Measurements from ENCODE around the gene TEX2.

TEX2 gene, protein sequence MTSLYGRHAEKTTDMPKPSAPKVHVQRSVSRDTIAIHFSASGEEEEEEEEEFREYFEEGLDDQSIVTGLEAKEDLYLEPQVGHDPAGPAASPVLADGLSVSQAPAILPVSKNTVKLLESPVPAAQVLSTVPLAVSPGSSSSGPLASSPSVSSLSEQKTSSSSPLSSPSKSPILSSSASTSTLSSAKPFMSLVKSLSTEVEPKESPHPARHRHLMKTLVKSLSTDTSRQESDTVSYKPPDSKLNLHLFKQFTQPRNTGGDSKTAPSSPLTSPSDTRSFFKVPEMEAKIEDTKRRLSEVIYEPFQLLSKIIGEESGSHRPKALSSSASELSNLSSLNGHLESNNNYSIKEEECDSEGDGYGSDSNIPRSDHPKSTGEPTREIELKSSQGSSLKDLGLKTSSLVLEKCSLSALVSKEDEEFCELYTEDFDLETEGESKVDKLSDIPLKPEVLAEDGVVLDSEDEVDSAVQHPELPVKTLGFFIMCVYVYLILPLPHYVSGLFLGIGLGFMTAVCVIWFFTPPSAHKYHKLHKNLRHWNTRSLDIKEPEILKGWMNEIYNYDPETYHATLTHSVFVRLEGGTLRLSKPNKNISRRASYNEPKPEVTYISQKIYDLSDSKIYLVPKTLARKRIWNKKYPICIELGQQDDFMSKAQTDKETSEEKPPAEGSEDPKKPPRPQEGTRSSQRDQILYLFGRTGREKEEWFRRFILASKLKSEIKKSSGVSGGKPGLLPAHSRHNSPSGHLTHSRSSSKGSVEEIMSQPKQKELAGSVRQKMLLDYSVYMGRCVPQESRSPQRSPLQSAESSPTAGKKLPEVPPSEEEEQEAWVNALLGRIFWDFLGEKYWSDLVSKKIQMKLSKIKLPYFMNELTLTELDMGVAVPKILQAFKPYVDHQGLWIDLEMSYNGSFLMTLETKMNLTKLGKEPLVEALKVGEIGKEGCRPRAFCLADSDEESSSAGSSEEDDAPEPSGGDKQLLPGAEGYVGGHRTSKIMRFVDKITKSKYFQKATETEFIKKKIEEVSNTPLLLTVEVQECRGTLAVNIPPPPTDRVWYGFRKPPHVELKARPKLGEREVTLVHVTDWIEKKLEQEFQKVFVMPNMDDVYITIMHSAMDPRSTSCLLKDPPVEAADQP

DNA sequence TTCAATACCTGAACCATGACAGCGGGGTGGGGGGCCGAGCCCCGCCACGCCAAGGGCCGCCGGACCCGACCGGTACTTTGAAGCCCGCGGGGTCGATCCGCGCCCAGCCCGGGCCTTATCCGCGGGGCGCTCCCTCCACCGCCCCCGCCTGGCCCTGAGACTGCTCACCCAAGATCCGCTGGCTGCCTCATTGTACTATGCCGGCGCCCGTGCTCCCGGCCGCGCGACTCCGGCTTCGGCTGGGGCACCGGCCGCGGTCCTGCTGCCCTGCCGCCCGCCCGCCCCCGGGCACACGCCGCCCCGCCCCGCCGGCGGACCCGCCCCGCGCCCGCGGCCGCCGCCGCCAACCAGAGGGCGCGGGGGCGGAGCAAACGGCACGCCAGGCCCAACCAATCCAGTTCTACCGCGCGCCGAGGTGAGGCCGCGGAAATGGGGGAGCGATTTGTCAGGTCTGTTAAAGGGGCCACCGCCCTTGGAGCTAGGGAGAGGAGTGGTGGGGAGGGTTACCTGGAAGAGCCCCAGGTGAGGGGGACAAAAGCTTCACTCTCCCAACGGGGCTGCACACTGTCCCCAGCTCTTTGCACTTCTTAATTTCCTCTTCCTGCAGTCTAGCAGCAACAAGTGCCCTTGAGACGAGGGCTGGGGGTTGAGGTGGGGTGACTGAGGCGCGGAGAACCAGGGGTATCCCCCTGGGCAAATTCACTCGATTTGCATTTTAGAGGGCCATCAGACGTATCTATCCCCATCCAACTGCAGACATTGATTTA, at the start of gene TEX2:
TEX2 (minus strand) TSS at position 261 of the 767 bp plus-strand sequence. CDS start 49,043 bp downstream, outside the sequence.
- DNase-seq (ENCODE audit: low spot score): peak; percentile 89
- Mint-ChIP-seq H3K4me1 (ENCODE audit: low read depth) (peaks cover 27% of the 10 kb centered on the region), H3K27me3 (ENCODE audit: low read depth) (peaks cover 15% of the 10 kb centered on the region), H3K9me3 (no peaks in the 10 kb centered on the region), H3K4me3 (peak within 1 kb of the TSS; percentile 88), H3K27ac (peak within 1 kb of the TSS; percentile 94), H3K36me3 (ENCODE audit: low read depth) (no peaks in the 10 kb centered on the region)

DNA sequence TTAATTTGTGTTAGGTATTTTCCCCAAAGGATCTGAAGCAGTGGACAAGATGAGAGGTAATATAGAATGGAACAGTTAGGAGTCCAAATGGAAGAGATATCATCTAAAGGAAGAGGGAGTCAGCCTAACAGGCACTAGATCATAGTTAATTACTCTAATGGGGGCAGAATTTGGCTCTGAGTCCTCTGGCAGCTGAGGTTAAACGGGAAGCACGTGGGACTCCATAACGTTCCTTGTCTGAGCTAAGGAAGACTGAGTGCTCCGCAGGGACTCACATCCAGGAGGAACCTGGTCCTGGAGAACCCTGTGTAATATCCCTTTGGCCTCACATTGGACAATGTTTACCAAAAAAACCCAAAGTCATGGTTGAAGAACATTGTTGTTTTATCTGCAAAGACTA, 46.6 kb upstream of the TEX2 start:
- Mint-ChIP-seq H3K27ac (no peak overlapping the region), H3K4me1 (ENCODE audit: low read depth) (peaks cover 1% of the 10 kb centered on the region), H3K36me3 (ENCODE audit: low read depth) (no peaks in the 10 kb centered on the region), H3K27me3 (ENCODE audit: low read depth) (peaks cover 3% of the 10 kb centered on the region), H3K9me3 (no peaks in the 10 kb centered on the region), H3K4me3 (no peak overlapping the region)
- no peak for DNase-seq (ENCODE audit: low spot score)

DNA sequence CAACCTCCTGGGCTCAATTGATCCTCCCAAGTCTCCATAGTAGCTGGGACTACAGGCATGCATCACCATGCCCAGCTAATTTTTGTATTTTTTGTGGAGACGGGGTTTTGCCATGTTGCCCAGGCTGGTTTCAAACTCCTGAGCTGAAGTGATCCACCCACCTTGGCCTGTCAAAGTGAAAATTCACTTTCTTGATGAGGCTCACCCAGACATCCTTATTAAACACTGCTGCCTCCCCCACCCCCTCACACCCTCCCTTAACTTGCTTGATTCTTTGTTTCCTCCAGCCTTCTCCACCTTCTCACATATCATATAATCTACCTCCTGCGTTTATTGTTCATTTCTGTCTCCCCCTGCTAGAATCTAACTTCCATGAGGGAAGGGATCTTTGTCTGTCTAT, 46.0 kb upstream of the TEX2 start:
- Mint-ChIP-seq H3K27me3 (ENCODE audit: low read depth) (peaks cover 4% of the 10 kb centered on the region), H3K4me3 (no peak overlapping the region), H3K4me1 (ENCODE audit: low read depth) (peaks cover 1% of the 10 kb centered on the region), H3K36me3 (ENCODE audit: low read depth) (no peaks in the 10 kb centered on the region), H3K9me3 (no peaks in the 10 kb centered on the region), H3K27ac (no peak overlapping the region)
- no peak for DNase-seq (ENCODE audit: low spot score)

DNA sequence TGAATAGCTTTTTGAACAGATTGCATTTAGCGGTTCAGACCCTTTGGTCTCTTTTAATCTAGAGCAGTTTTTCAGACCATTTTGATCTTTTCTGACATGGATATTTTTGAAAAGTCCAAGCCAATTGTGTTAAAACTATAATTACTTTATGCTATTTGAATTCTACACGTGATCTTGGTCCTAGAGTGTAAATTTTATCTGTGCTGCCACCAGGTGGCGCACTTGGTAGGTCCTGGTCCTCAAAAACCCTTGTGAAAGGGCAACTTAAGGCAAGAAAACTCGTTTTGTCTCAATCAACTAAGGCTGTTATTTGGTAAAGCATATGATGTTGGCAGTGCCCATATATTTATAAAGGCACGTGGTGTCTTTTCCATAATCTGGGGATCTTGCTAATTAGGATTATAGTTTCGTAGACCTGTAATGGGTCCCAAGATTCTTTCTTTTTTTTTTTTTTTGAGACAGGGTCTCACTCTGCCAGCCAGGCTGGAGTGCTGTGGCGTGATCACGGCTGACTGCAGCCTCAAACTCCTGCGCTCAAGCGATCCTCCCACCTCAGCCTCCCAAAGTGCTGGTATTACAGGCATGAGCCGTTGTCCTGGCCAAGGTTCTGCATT, 43.9 kb upstream of the TEX2 start:
- no peak overlapping the region for H3K4me3 Mint-ChIP-seq
- peaks cover 3% of the 10 kb centered on the region for H3K27me3 Mint-ChIP-seq (ENCODE audit: low read depth)
- no peaks in the 10 kb centered on the region for H3K9me3 Mint-ChIP-seq
- peaks cover 1% of the 10 kb centered on the region for H3K4me1 Mint-ChIP-seq (ENCODE audit: low read depth)
- H3K27ac Mint-ChIP-seq: no peak overlapping the region
- no peaks in the 10 kb centered on the region for H3K36me3 Mint-ChIP-seq (ENCODE audit: low read depth)
- peak; percentile 49 for DNase-seq (ENCODE audit: low spot score)

DNA sequence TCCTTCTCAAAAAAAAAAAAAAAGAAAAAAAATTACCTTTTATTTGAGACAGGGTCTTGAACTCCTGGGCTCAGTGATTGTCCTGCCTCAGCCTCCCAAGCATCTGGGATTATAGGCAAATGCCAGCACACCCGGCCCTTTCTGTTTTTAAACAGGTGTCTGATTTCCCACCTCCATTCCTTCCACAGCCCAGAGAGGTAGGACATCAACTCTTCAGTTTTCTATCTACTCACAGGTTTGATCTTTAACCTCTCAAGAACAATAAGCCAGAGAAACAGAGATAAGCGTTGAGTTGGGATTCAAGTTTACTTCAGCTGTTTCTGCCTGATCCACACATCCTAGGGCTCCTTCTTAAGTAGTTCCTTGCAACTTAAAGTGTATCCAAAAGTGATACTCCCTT, 41.5 kb upstream of the TEX2 start:
- no peaks in the 10 kb centered on the region for H3K36me3 Mint-ChIP-seq (ENCODE audit: low read depth)
- DNase-seq (ENCODE audit: low spot score): no peak

DNA sequence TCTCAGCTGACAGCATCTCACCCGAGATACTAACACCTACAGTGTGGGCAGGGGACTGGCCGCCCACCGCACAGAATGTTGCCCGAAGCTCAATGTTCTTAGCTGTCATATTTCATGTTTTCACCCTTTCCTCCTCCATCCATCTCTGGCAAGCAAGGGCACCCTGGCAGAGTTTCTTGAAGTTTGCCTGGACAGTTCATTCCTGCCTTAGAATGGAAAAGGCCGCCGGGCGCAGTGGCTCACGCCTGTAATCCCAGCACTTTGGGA, 37.6 kb upstream of the TEX2 start:
- H3K4me1 Mint-ChIP-seq (ENCODE audit: low read depth): no peaks in the 10 kb centered on the region
- no peaks in the 10 kb centered on the region for H3K36me3 Mint-ChIP-seq (ENCODE audit: low read depth)
- DNase-seq (ENCODE audit: low spot score): no peak
- peaks cover 5% of the 10 kb centered on the region for H3K27me3 Mint-ChIP-seq (ENCODE audit: low read depth)
- no peak overlapping the region for H3K27ac Mint-ChIP-seq
- H3K9me3 Mint-ChIP-seq: no peaks in the 10 kb centered on the region
- H3K4me3 Mint-ChIP-seq: no peak overlapping the region

More for the DNA sequence above, 41.5 kb upstream of the TEX2 start:
- H3K9me3 Mint-ChIP-seq: no peaks in the 10 kb centered on the region
- peaks cover 1% of the 10 kb centered on the region for H3K4me1 Mint-ChIP-seq (ENCODE audit: low read depth)
- no peak overlapping the region for H3K4me3 Mint-ChIP-seq
- H3K27me3 Mint-ChIP-seq (ENCODE audit: low read depth): peaks cover 5% of the 10 kb centered on the region
- no peak overlapping the region for H3K27ac Mint-ChIP-seq

DNA sequence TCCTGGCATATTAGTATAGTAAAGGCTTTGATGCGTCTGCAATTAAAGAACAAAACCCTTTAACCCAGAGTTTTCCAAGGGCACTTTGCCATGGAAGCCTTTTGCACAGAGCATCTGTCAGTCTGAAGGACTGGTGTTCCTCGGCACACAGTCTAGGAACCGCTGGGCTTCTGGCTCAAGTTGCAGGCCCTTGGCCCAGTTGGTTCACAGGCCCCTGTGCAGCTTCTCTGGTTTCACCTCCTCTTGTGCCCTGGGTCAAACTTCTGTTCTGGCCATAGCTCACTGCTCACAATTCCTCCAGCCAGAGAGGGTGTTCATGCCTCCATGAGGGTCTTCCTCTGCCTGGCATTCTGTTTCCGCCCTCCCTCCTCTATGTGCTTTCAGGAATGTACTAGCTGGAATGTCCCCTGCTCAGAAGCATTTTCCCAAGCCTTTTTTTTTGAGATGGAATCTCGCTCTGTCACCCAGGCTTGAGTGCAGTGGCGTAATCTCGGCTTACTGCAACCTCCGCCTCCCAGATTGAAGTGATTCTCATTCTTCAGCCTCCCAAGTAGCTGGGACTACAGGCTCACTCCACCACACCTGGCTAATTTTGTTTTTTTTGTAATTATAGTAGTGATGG, 34.5 kb upstream of the TEX2 start:
- no peaks in the 10 kb centered on the region for H3K9me3 Mint-ChIP-seq
- no peaks in the 10 kb centered on the region for H3K4me1 Mint-ChIP-seq (ENCODE audit: low read depth)
- H3K27me3 Mint-ChIP-seq (ENCODE audit: low read depth): peaks cover 5% of the 10 kb centered on the region
- DNase-seq (ENCODE audit: low spot score): no peak
- no peaks in the 10 kb centered on the region for H3K36me3 Mint-ChIP-seq (ENCODE audit: low read depth)
- no peak overlapping the region for H3K4me3 Mint-ChIP-seq
- no peak overlapping the region for H3K27ac Mint-ChIP-seq

DNA sequence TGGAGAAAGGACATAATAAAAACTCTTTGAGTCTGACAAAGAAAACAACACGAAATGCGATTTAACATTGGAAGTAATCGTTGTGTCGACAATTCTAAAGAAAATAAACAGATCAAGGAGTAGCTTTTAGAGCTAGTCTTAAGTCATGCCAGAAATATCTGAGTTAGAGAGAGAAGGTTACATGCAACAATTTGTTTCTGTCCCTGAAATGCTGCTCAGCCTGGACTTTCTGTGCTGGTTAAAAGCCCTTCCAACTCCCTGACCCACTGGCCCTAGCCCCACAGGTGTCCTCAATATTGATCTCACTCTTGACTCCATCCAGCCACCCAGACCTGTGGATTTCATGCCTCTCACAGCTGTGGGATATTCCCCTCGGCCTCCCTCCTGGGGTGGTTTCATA, 33.2 kb upstream of the TEX2 start:
- DNase-seq (ENCODE audit: low spot score): no peak
- Mint-ChIP-seq H3K27me3 (ENCODE audit: low read depth) (peaks cover 5% of the 10 kb centered on the region), H3K36me3 (ENCODE audit: low read depth) (no peaks in the 10 kb centered on the region), H3K9me3 (peaks cover 9% of the 10 kb centered on the region), H3K4me1 (ENCODE audit: low read depth) (no peaks in the 10 kb centered on the region), H3K4me3 (no peak overlapping the region), H3K27ac (no peak overlapping the region)

DNA sequence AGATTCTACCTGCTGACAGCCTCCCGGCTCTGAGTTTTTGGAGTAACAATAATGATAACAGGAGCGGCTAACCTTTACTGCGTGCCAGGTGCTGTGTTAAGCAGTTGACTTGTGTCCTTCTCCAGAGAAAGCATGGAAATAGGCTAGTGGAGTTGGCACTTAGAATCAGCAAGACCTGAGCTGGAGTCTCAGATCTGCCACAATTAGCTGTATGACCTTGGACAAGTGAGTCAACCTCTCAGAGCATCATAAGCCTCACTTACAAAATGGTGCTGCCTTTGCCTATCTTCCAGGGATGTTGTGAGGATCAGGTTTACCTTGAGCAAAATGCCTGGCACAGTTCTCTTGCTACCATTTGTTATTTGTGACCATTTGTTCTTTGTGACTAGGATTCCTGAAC, 32.1 kb upstream of the TEX2 start:
- H3K36me3 Mint-ChIP-seq (ENCODE audit: low read depth): no peaks in the 10 kb centered on the region

DNA sequence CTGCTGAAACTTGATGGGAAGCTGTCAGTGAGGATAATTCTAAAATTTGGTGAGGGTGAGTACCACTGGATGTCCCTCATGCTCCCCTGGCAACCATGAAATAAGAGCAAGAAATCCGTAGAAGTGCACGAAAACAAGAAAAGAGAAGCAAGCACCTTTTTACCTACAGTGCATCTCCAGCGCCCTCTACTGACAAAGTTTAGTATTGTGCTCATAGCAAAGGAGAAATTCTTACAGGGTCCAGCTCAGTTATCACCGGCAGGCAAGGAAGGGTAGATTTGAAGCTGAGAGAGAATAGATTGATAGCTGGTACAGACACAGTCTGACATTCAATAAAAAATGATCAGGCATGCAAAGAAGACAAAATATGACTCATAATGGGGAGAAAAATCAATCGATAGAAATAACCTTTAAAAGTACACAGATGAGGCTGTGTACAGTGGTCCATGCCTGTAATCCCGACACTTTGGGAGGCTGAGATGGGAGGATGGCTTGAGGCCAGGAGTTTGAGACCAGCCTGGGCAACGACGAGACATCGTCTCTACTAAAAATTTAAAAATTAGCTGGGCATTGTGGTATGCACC, 28.3 kb upstream of the TEX2 start:
- Mint-ChIP-seq H3K27ac (no peak overlapping the region), H3K4me3 (no peak overlapping the region), H3K27me3 (ENCODE audit: low read depth) (peaks cover 11% of the 10 kb centered on the region), H3K9me3 (peaks cover 20% of the 10 kb centered on the region), H3K36me3 (ENCODE audit: low read depth) (no peaks in the 10 kb centered on the region), H3K4me1 (ENCODE audit: low read depth) (no peaks in the 10 kb centered on the region)
- DNase-seq (ENCODE audit: low spot score): no peak

More for the DNA sequence above, 32.1 kb upstream of the TEX2 start:
- no peaks in the 10 kb centered on the region for H3K4me1 Mint-ChIP-seq (ENCODE audit: low read depth)
- H3K4me3 Mint-ChIP-seq: no peak overlapping the region
- no peak overlapping the region for H3K27ac Mint-ChIP-seq
- DNase-seq (ENCODE audit: low spot score): no peak
- peaks cover 15% of the 10 kb centered on the region for H3K9me3 Mint-ChIP-seq
- peaks cover 4% of the 10 kb centered on the region for H3K27me3 Mint-ChIP-seq (ENCODE audit: low read depth)

DNA sequence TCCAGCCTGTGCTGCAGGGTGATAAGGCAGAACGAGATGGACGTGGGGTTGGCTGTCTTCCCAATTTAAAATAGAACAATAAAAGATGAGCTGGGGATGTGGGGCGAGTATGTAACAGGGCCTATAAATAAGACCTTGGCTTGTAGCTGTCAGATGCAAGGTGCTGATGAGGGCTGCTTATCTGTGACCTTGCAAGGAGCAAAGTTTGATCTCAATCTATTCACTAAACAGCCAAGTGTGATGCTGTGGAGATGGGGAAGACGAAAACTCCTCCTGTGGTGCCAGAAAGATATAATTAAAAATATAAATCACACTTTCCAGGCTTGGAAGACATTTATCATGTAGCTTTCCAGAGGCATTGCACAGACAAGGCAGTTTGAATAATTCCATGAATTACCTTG, 26.7 kb upstream of the TEX2 start:
- H3K36me3 Mint-ChIP-seq (ENCODE audit: low read depth): no peaks in the 10 kb centered on the region
- H3K27ac Mint-ChIP-seq: no peak overlapping the region
- peaks cover 11% of the 10 kb centered on the region for H3K27me3 Mint-ChIP-seq (ENCODE audit: low read depth)
- no peak overlapping the region for H3K4me3 Mint-ChIP-seq
- H3K4me1 Mint-ChIP-seq (ENCODE audit: low read depth): no peaks in the 10 kb centered on the region
- peaks cover 20% of the 10 kb centered on the region for H3K9me3 Mint-ChIP-seq
- DNase-seq (ENCODE audit: low spot score): no peak

DNA sequence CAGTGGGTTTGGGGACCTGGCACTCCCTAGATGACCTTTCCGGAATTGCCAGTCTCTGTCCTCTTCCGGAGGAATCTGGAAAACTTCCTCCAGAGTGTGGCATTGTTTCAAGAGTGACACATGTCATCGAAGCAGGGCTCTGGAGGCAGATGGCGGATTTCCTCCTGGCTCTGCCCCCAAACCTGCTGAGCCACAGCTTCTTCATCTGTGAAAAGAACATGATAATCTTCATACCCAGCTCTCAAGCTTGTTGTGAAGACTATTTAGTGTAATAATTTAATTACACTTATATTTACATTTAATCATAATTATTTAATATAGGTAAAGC, 19.7 kb upstream of the TEX2 start:
- DNase-seq (ENCODE audit: low spot score): no peak
- Mint-ChIP-seq H3K4me3 (no peak overlapping the region), H3K4me1 (ENCODE audit: low read depth) (peaks cover 9% of the 10 kb centered on the region)

More for the DNA sequence above, 19.7 kb upstream of the TEX2 start:
- no peaks in the 10 kb centered on the region for H3K36me3 Mint-ChIP-seq (ENCODE audit: low read depth)
- no peak overlapping the region for H3K27ac Mint-ChIP-seq
- no peaks in the 10 kb centered on the region for H3K27me3 Mint-ChIP-seq (ENCODE audit: low read depth)
- no peaks in the 10 kb centered on the region for H3K9me3 Mint-ChIP-seq

Data from T-helper 2 cell treated with Interferon-gamma antibody and Interleukin-4, amounts not matched to agents 5 μg/mL and 100 μg/mL, for 36 hours (primary cell).